GM12865 (cell line): ENCODE measurements around the gene KCNB1.

Source experiments
- DNase-seq: peaks from one replicate; pipeline ENCODE4 v3.0.0; 2010; ENCODE audit warnings: low read depth
- H3K4me3 ChIP-seq: 2 replicates; pipeline ENCODE4 v1.5.1; 2011; ENCODE audit warnings: mild to moderate bottlenecking, low read depth, low read length, control low read depth
- TF ChIP-seq, protein P1 (sequence below): IDR thresholded peaks from 2 replicates; pipeline ENCODE4 v1.5.1; 2011; ENCODE audit warnings: low read length, control low read depth, low read depth, inconsistent platforms; ENCODE audit not compliant: insufficient read depth; ENCODE audit errors: missing control alignments

Gene KCNB1

DNA sequence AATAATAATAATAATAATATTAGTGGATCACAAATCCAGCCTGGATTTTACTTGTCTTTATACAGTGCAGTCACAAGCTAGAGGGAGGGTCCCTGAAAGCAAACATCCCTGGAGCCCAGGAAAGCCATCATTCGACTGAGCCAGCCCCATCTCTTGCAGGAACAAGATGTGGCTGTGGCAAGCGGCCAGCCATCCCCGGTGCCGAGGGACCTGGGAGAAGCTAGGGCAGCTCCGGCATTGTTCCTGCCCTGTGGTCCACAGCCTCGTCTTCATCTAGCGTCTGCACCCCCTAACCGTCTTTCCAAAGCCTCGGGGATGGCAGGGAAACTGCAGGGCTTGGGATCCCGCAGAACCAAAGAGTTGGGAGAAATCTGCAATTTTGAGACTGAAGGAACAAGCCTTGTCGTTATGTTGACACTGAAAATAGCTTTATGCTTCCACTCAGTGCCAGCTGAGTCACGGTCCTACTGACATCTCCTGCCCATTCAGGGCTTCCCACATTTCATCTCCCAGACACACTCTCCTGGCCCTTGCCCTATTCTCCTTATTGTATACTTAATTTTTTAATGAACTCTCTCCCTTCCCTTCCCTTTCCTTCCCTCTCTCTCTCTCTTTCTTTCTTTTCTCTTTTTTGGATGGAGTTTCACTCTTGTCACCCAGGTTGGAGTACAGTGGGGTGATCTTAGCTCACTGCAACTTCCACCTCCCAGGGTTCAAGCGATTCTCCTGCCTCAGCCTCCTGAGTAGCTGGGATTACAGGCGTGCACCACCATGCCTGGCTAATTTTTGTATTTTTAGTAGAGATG lies 142.1 kb downstream of the KCNB1 start:
- no peak overlapping the region for H3K4me3 ChIP-seq
- no peak for DNase-seq
- TF ChIP-seq, protein P1, sequence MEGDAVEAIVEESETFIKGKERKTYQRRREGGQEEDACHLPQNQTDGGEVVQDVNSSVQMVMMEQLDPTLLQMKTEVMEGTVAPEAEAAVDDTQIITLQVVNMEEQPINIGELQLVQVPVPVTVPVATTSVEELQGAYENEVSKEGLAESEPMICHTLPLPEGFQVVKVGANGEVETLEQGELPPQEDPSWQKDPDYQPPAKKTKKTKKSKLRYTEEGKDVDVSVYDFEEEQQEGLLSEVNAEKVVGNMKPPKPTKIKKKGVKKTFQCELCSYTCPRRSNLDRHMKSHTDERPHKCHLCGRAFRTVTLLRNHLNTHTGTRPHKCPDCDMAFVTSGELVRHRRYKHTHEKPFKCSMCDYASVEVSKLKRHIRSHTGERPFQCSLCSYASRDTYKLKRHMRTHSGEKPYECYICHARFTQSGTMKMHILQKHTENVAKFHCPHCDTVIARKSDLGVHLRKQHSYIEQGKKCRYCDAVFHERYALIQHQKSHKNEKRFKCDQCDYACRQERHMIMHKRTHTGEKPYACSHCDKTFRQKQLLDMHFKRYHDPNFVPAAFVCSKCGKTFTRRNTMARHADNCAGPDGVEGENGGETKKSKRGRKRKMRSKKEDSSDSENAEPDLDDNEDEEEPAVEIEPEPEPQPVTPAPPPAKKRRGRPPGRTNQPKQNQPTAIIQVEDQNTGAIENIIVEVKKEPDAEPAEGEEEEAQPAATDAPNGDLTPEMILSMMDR: no peak

DNA sequence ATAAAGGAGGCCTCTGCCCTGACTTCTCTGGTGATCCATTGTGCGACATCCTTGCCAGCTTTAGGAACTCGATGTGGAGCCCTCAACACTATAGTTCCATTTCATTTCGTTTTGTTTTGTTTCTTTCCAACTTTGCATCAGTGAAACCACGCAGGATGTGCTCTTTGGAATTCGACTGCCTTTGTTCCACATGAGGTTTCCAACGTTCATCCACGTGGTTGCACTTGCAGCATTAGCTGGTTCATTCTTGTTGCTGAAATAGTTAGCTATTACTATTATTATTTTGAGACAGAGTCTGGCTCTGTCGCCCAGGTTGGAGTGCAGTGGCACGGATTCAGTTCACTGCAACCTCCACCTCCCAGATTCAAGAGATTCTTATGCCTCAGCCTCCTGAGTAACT lies 143.3 kb downstream of the KCNB1 start:
- DNase-seq: no peak
- TF ChIP-seq, protein P1: no peak
- no peak overlapping the region for H3K4me3 ChIP-seq

DNA sequence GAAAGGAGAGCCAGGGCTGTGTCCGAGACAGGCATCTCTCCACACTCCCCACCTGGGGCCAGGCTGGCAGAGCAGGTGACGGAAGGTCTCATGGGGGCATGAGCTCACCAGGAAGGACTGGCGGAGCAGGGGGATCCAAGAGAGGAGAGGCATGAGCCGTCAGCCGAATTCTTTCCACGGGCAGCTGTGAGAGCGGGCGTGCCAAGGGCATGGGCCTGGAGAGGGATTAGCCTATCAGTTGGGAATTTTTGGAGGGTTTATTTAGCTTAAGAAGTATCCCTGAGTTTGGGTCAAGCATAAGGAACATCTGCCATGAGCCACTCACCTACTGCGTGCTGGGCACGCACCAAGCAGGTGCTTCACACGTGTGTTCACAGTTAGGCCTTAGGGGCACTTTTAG lies 144.4 kb downstream of the KCNB1 start:
- no peak for DNase-seq
- TF ChIP-seq, protein P1: no peak
- no peak overlapping the region for H3K4me3 ChIP-seq

DNA sequence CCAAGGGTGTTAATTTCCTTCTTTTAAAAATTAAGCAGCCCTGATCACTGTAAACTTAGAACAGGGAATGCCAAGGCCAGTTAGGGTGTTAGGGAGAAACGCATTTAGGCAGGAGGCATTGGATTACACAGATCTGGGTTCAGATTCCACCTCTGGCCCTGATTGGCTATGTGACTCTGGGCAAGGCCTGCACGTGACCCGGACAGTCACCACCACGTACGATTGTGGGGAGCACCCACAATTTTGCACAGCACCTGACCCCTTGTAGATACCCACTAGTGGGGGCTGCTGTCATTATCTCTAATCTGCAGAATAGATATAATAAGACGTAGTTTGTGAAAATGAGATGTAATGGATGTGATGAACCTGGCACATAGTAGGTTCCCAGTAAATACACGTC lies 145.1 kb downstream of the KCNB1 start:
- H3K4me3 ChIP-seq: no peak overlapping the region
- TF ChIP-seq, protein P1: no peak
- DNase-seq: no peak

DNA sequence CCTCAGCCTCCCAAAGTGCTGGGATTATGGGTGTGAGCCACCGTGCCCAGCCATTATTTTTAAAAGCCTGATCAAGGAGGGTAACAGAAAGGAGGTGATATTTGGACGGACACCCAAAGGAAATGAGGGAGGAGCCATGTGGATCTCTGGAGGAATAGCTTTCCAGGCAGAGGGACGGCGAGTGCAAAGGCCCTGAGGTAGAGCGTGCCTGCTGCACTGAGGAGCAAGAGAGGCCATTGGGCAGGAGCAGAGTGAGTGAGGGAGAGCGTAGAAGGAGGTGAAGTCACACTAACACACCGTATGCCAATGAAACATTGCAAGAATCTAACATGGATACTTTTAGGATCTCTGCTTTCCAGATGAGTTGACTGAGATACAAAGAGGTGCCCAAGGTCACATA lies 145.7 kb downstream of the KCNB1 start:
- H3K4me3 ChIP-seq: no peak overlapping the region
- TF ChIP-seq, protein P1: no peak
- no peak for DNase-seq

DNA sequence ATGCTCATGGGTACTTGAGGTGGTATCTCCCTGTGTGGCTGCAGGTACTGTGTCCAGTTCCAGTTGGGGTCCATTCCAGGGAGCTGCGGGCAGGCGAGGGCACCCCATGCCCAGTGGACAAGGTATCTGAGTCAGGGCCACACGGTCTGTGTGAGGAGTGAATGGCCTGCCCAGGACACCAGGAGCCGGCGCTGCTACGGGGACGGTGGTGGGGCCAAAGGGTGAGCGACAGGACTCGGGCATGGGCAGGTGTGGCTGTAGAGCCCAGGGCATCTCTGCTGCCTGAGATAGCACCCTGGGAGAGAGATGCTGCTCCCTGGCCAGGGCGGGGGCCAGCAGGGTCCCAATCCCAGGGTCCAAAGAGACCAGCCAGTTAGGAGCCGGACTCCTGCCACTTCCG lies 147.0 kb downstream of the KCNB1 start:
- TF ChIP-seq, protein P1: no peak
- H3K4me3 ChIP-seq: no peak overlapping the region
- no peak for DNase-seq
